Vagina (tissue), 2 donors: ENCODE measurements around the gene MINDY4. TPM values are rescaled to one million over a fixed set of nuclear protein-coding genes. Genes with fewer than 3 reads are reported as not detected.

ENCODE experiments used
- DNase-seq, 2 donors: peaks; one replicate each; pipeline ENCODE4 v3.0.0-alpha.2; 2017; ENCODE audit errors: extremely low spot score in 2 of 2
- H3K27ac ChIP-seq: fragments of 200-600 bp; sonication (generic); one replicate; pipeline ENCODE4 v1.5.1; 2019
- H3K27me3 ChIP-seq: fragments of 200-600 bp; sonication (generic); one replicate; pipeline ENCODE4 v1.5.1; 2019
- H3K36me3 ChIP-seq, 2 donors: fragments of 200-600 bp; sonication (generic); one replicate each; pipeline ENCODE4 v1.5.1; 2017 to 2019
- H3K4me1 ChIP-seq: fragments of 200-600 bp; sonication (generic); one replicate; pipeline ENCODE4 v1.5.1; 2019
- H3K4me3 ChIP-seq, 2 donors: fragments of 200-600 bp; sonication (generic); 1 replicate in 1 of 2; 2 replicates in 1 of 2; pipeline ENCODE4 v1.5.1; 2016 to 2019
- H3K9me3 ChIP-seq: fragments of 200-600 bp; sonication (generic); one replicate; pipeline ENCODE4 v1.5.1; 2019
- CTCF ChIP-seq, 3 experiments: fragments of 450-650 bp in 2 of 3; fragments of 200-600 bp in 1 of 3; sonication (generic) in 1 of 3; IDR thresholded peaks; one replicate each; pipeline ENCODE4 v1.5.1; 2017 to 2019; ENCODE audit warnings: antibody characterized with exemption in 3 of 3, mild to moderate bottlenecking in 2 of 3, moderate library complexity in 2 of 3
- POLR2A ChIP-seq, 2 donors: fragments of 450-650 bp; IDR thresholded peaks; one replicate each; pipeline ENCODE4 v1.6.1; 2017; ENCODE audit warnings: antibody characterized with exemption in 2 of 2, mild to moderate bottlenecking in 2 of 2, moderate library complexity in 2 of 2
- POLR2AphosphoS5 ChIP-seq, 2 donors: sonication (generic); formaldehyde crosslinking; IDR thresholded peaks; one replicate each; pipeline ENCODE4 v1.9.0; 2017; ENCODE audit warnings: antibody characterized with exemption in 2 of 2, mild to moderate bottlenecking in 2 of 2, low read depth in 1 of 2; ENCODE audit not compliant: insufficient read depth in 1 of 2
- intact Hi-C: fragments of 100-400 bp; cut with DNase I; formaldehyde crosslinking; loops from one replicate; pipeline ENCODE4 v1.15.1; 2023
- total RNA-seq: library from RNA; depleted of rRNA; stranded (reverse); fragments of >200 nt; gene quantifications from one replicate; pipeline ENCODE4 v1.2.3, GENCODE V29; 2016

The MINDY4 gene
- total RNA-seq, 1 donor from 2014 or later: 10.3 TPM

GRCh38 chr7:30785786-30786185 lies 14.6 kb downstream of the MINDY4 start:
- H3K36me3 ChIP-seq: peaks cover 0 to 12% of the 10 kb centered on the region in 2 donors

GRCh38 chr7:30787486-30787885 lies 16.3 kb downstream of the MINDY4 start:
- DNase-seq: no peak
- TF ChIP-seq POLR2A (IDR thresholded peaks at IDR 0.05) (no peak), CTCF (IDR thresholded peaks at IDR 0.05) (no peak), POLR2AphosphoS5 (IDR thresholded peaks at IDR 0.05; ENCODE audit: insufficient read depth in 1 of 2, low read depth in 1 of 2) (no peak)
- Histone ChIP-seq H3K4me3 (no peak overlapping the region), H3K4me1 (no peaks in the 10 kb centered on the region), H3K36me3 (peaks cover 0 to 11% of the 10 kb centered on the region in 2 donors), H3K9me3 (no peaks in the 10 kb centered on the region), H3K27me3 (no peaks in the 10 kb centered on the region), H3K27ac (no peak overlapping the region)
- intact Hi-C loops: no loop called here

More at GRCh38 chr7:30785786-30786185, 14.6 kb downstream of the MINDY4 start:
- Histone ChIP-seq H3K4me1 (no peaks in the 10 kb centered on the region), H3K27me3 (no peaks in the 10 kb centered on the region), H3K9me3 (no peaks in the 10 kb centered on the region), H3K4me3 (no peak overlapping the region), H3K27ac (no peak overlapping the region)
- intact Hi-C loops: no loop called here
- DNase-seq: no peak
- no peak for TF ChIP-seq CTCF (IDR thresholded peaks at IDR 0.05)

GRCh38 chr7:30788640-30789333 lies 17.6 kb downstream of the MINDY4 start:
- no peaks in the 10 kb centered on the region for H3K9me3 ChIP-seq
- H3K27ac ChIP-seq: no peak overlapping the region
- H3K27me3 ChIP-seq: no peaks in the 10 kb centered on the region
- TF ChIP-seq POLR2AphosphoS5 (IDR thresholded peaks at IDR 0.05; ENCODE audit: insufficient read depth in 1 of 2, low read depth in 1 of 2) (no peak), CTCF (IDR thresholded peaks at IDR 0.05) (no peak), POLR2A (IDR thresholded peaks at IDR 0.05) (no peak)
- no peak overlapping the region for H3K4me3 ChIP-seq
- H3K4me1 ChIP-seq: no peaks in the 10 kb centered on the region
- DNase-seq: no peak
- H3K36me3 ChIP-seq: peaks cover 0 to 9% of the 10 kb centered on the region in 2 donors
- intact Hi-C loops: no loop called here

GRCh38 chr7:30789334-30789711 lies 18.1 kb downstream of the MINDY4 start:
- no peak overlapping the region for H3K4me3 ChIP-seq
- peaks cover 0 to 7% of the 10 kb centered on the region in 2 donors for H3K36me3 ChIP-seq
- no peaks in the 10 kb centered on the region for H3K9me3 ChIP-seq
- H3K27me3 ChIP-seq: no peaks in the 10 kb centered on the region
- H3K4me1 ChIP-seq: no peaks in the 10 kb centered on the region
- no peak overlapping the region for H3K27ac ChIP-seq
- TF ChIP-seq POLR2AphosphoS5 (IDR thresholded peaks at IDR 0.05; ENCODE audit: insufficient read depth in 1 of 2, low read depth in 1 of 2) (no peak), POLR2A (IDR thresholded peaks at IDR 0.05) (no peak), CTCF (IDR thresholded peaks at IDR 0.05) (no peak)
- intact Hi-C loops: no loop called here
- no peak for DNase-seq

- DNase-seq: no peak
- Histone ChIP-seq H3K4me1 (peaks cover 6% of the 10 kb centered on the region), H3K27ac (no peak overlapping the region), H3K36me3 (no peaks in the 10 kb centered on the region), H3K9me3 (no peaks in the 10 kb centered on the region), H3K4me3 (no peak overlapping the region), H3K27me3 (no peaks in the 10 kb centered on the region)
- TF ChIP-seq POLR2A (IDR thresholded peaks at IDR 0.05) (no peak), CTCF (IDR thresholded peaks at IDR 0.05) (no peak), POLR2AphosphoS5 (IDR thresholded peaks at IDR 0.05; ENCODE audit: insufficient read depth in 1 of 2, low read depth in 1 of 2) (no peak)
- intact Hi-C loops: no loop called here
Observed at GRCh38 chr7:30790356-30790755, 19.1 kb downstream of the MINDY4 start.
